ENCODE data around the gene FLT3LG.

DNA sequence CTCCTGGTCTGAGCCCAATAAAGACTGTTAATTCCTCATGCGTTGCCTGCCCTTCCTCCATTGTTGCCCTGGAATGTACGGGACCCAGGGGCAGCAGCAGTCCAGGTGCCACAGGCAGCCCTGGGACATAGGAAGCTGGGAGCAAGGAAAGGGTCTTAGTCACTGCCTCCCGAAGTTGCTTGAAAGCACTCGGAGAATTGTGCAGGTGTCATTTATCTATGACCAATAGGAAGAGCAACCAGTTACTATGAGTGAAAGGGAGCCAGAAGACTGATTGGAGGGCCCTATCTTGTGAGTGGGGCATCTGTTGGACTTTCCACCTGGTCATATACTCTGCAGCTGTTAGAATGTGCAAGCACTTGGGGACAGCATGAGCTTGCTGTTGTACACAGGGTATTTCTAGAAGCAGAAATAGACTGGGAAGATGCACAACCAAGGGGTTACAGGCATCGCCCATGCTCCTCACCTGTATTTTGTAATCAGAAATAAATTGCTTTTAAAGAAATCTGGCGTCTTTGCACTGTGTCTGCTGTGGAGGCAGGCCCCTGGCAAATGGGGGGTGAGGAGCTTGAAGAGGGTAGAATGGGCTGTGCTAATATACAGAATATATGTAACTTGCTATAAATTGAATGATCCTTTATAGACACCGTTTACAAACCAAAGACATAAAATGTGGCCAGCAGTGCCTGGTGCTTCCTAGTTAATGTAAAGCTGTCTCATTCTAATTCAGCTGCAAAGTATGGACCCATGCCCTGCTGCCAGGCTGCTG lies 18.0 kb downstream of the FLT3LG start:
- no peak for TF ChIP-seq CTCF (IDR thresholded peaks at IDR 0.05; ENCODE audit: low read depth, low read length)
- TF ChIP-seq EZH2phosphoT487 (IDR thresholded peaks at IDR 0.05; ENCODE audit: low read depth): no peak

Measured in OCI-LY3 (cell line).